Endothelial cell of hepatic sinusoid (primary cell): ENCODE data around the gene GINS3.

Source experiments
- in situ Hi-C: cut with HindIII; loops from 2 replicates; pipeline ENCODE4 v1.10.0; 2017; ENCODE audit warnings: low sequenced_read_pairs

The GINS3 gene

DNA sequence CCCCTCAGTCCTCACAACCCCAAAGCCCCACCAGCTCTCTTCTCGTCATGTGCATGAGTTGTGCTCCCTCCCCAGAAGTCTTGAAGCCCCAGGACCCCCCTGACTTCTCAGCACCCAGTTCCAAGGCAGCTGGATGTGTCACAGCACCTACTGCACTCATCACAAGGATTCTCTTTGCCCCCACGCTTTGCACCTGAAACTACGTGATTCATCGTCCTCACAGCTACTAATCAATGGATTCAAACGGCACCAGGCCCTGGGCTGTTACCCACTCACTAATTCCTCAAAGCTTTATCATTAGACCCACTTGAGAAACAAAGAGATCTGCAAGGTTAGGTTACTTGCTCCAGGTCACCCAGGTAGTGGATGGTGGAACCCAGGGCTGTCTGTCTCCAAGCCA, 62.6 kb downstream of the GINS3 start:
- in situ Hi-C loops, result loop anchor here (5.0 kb wide), 2 partner anchors 53 to 103 kb away; no protein-coding TSS in a partner anchor
